ENCODE results near the gene GALNT2. TPM values are rescaled to one million over a fixed set of nuclear protein-coding genes. Genes with fewer than 3 reads are reported as not detected.
A peak's percentile ranks its signal among the peaks of the same experiment; 100 is the strongest.

Gene GALNT2
- total and polyA plus RNA-seq, 12 donors, result 9.7 to 35.1 (median 25.8) TPM

DNA sequence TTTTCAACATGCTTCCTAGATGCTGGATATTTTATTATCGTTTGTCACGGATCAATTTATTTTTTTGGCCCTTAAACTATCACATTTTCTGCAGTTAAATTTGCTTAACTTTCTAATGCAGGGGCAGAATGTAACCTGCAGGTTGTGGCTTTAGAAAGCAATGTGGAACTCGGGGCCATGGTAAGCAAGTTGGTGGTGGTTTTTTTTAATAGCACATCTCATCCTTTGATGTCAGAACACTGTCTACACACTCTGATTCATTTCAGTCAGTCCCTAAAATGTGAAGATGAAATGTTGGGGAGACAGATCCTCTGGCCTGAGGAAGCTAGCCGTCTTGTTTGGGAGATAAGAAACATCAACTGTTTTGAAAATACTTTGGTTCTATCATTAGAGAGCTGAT lies 89.5 kb downstream of the GALNT2 start:
- 91 to 94% methylated on average over 4 of the region's 4 CpGs for WGBS, 2 donors
- intact Hi-C loops (cut with DNase I), result loop anchor here in 1 of 10 donors (10.0 kb wide), 1 partner anchor 58 kb away; no protein-coding TSS in a partner anchor
- Histone ChIP-seq H3K27me3 (no peaks in the 10 kb centered on the region), H3K36me3 (no peaks in the 10 kb centered on the region), H3K4me1 (peaks cover 12 to 78% (median 62%) of the 10 kb centered on the region in 9 donors), H3K9me3 (peaks cover 0 to 9% (median 0%) of the 10 kb centered on the region in 11 donors), H3K27ac (no peak overlapping the region), H3K4me3 (no peak overlapping the region)
- DNase-seq, result no peak
- TF ChIP-seq, protein P1, sequence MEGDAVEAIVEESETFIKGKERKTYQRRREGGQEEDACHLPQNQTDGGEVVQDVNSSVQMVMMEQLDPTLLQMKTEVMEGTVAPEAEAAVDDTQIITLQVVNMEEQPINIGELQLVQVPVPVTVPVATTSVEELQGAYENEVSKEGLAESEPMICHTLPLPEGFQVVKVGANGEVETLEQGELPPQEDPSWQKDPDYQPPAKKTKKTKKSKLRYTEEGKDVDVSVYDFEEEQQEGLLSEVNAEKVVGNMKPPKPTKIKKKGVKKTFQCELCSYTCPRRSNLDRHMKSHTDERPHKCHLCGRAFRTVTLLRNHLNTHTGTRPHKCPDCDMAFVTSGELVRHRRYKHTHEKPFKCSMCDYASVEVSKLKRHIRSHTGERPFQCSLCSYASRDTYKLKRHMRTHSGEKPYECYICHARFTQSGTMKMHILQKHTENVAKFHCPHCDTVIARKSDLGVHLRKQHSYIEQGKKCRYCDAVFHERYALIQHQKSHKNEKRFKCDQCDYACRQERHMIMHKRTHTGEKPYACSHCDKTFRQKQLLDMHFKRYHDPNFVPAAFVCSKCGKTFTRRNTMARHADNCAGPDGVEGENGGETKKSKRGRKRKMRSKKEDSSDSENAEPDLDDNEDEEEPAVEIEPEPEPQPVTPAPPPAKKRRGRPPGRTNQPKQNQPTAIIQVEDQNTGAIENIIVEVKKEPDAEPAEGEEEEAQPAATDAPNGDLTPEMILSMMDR (IDR thresholded peaks at IDR 0.05), result no peak
- no peak for ATAC-seq

DNA sequence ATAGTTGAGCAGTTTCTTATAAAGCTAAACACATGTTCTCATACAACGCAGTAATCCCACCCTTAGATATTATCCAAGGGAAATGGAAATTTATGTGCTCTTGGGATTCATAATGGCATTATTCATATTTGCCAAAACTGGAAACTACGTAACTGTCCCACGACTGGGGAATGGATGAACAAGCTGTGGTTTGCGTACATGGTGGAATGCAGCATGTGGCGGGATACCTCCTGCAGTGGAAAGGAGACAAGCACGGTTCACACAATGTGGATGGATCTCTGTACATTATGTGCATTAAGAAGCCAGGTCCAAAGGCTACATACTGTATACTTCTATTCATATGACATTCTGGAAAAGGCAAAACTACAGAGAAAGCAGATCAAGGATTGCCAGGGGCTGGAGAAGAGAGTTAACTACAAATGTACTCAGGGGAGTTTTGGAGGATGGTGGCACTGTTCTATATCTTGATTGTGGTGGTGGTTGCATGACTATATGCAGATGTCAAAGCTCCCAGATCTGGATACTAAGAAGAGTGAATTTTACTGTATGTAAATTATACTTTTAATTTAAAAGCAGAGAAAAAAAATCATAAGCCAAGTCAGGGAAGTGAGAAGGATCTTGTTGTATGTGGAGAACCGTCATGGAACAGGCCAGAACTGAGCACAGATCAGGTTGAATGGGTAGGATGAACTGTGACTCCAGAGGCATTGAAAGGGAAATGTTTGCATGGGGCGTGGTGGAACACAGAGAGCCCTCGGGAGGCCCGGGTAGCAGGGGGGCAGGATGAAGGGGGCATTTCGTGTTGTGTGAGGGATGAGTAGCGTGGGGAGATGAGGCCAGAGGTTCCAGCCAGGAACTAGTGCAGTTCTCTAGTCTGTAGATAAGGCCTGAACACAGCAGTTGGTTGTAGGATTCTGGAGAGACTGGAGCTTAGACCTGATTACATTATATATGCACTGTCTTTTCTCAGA lies 90.7 kb downstream of the GALNT2 start:
- intact Hi-C loops (cut with DNase I), result loop anchor here in 1 of 10 donors (10.0 kb wide), 1 partner anchor 57 kb away; no protein-coding TSS in a partner anchor
- peak overlapping the region in 2 of 10 donors; percentile 12 to 26 for H3K27ac ChIP-seq
- peaks cover 12 to 74% (median 57%) of the 10 kb centered on the region in 9 donors for H3K4me1 ChIP-seq
- DNase-seq (no peak), ATAC-seq (peak in 6 of 8 donors; percentile 9 to 66 (median 44))
- WGBS, 2 donors, result 64 to 66% methylated on average over 12 of the region's 12 CpGs
- TF ChIP-seq, protein P1 (IDR thresholded peaks at IDR 0.05), result no peak
- no peak overlapping the region for H3K4me3 ChIP-seq
- H3K9me3 ChIP-seq, result peaks cover 0 to 9% (median 0%) of the 10 kb centered on the region in 11 donors
- no peaks in the 10 kb centered on the region for H3K36me3 ChIP-seq
- no peaks in the 10 kb centered on the region for H3K27me3 ChIP-seq

DNA sequence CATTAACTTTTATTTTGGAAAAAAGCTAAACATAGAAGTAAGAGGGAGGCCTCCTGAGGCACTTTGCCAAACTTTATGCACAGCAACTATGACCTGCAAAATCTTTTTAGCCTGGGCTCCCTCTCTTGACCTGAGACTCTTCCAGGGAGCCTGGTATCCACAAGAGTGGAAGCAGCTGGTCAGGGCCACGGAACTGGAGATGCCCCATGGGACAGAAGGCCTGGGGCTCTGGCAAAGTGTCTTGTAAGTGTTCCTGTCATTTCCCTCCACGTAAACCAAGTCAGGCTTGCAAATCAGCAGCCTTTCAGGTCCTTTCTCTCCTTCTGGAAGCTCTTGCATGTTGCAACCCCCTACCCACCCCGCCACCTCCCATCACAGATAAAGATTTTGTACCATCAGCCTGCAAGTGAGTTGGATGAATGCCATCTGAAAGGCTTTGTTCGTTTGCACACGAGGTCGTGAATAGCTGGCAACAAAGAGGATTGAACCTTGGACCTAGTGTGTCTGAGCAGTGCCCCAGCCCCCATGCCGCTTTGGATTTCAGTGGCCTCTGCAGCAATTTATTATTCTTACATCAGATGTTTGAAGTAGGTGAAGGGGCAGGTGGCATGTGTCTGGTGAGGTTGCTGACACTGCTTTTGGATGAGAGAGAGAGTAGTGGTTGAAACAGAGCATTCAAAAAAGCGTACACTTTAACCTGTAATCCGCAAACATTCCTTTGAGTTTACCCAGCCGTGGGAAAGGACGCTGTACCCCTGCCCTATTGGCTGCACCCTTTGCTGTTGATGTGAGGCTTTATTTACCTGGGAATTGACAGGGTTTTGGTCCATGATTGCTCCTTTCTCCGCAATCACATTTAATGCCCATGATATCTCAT lies 91.6 kb downstream of the GALNT2 start:
- H3K9me3 ChIP-seq, result peaks cover 0 to 9% (median 0%) of the 10 kb centered on the region in 11 donors
- ATAC-seq, result peak in 3 of 8 donors; percentile 4 to 28 (median 6)
- H3K36me3 ChIP-seq, result no peaks in the 10 kb centered on the region
- WGBS, 2 donors, result 58 to 61% methylated on average over 12 of the region's 12 CpGs
- peaks cover 12 to 76% (median 51%) of the 10 kb centered on the region in 9 donors for H3K4me1 ChIP-seq
- intact Hi-C loops (cut with DNase I), result loop anchor here in 1 of 10 donors (10.0 kb wide), 1 partner anchor 56 kb away; no protein-coding TSS in a partner anchor
- no peaks in the 10 kb centered on the region for H3K27me3 ChIP-seq
- H3K27ac ChIP-seq, result peak overlapping the region in 3 of 10 donors; percentile 10 to 28 (median 12)
- H3K4me3 ChIP-seq, result no peak overlapping the region
- no peak for DNase-seq
- TF ChIP-seq, protein P1 (IDR thresholded peaks at IDR 0.05), result no peak

DNA sequence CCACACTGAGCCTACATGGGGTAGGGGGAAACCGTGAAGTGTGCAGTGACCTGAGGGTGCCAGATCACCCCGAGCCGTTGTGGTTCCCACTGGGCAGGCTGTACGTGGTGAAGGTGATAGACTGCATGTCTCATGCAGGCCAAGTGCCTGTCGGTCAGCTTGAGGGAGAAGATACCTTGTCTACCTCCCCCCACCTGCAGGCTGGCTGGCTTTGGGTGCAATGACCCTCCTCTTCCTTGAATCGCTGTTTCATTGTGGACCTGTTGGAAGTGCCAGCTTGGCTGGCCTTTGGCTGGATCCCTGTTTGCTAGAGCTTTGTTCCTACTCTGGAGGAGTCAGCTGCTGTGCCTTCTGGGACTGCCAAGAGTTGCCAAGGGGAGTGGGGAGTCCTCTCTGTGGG lies 92.5 kb downstream of the GALNT2 start:
- peaks cover 12 to 71% (median 47%) of the 10 kb centered on the region in 9 donors for H3K4me1 ChIP-seq
- H3K4me3 ChIP-seq, result no peak overlapping the region
- TF ChIP-seq, protein P1 (IDR thresholded peaks at IDR 0.05), result no peak
- intact Hi-C loops (cut with DNase I), result loop anchor here in 1 of 10 donors (10.0 kb wide), 1 partner anchor 55 kb away; no protein-coding TSS in a partner anchor
- H3K36me3 ChIP-seq, result no peaks in the 10 kb centered on the region
- H3K27me3 ChIP-seq, result no peaks in the 10 kb centered on the region
- 95% methylated on average over 6 of the region's 6 CpGs for WGBS, 2 donors
- peaks cover 0 to 9% (median 0%) of the 10 kb centered on the region in 11 donors for H3K9me3 ChIP-seq
- ATAC-seq, result no peak
- H3K27ac ChIP-seq, result no peak overlapping the region
- no peak for DNase-seq

Data from heart right ventricle (tissue), 16 donors.